Activated CD8-positive, alpha-beta T cell treated with anti-CD3 and anti-CD28 coated beads for 36 hours (primary cell): ENCODE data around the gene SIK3. TPM values are rescaled to one million over a fixed set of nuclear protein-coding genes. Genes with fewer than 3 reads are reported as not detected.

Source experiments
- ATAC-seq: fragments of 200-7000 bp; cut with Tn5 transposase; one replicate; pipeline ENCODE4 v1.10.0; 2021; ENCODE audit warnings: mild to moderate bottlenecking, moderate library complexity
- CTCF ChIA-PET: fragments of 350-600 bp; sonication (Branson Sonifier 250); formaldehyde crosslinking; loops from one replicate; lab custom pipeline; 2021; ENCODE audit warnings: antibody characterized with exemption; lab: Charles Lee
- POLR2A ChIA-PET: fragments of 350-600 bp; sonication (Branson Sonifier 250); formaldehyde crosslinking; loops from one replicate; lab custom pipeline; 2021; ENCODE audit warnings: antibody characterized with exemption; lab: Charles Lee
- DNase-seq: peaks from one replicate; pipeline ENCODE4 v3.0.0-alpha.2; 2020
- H3K27ac Mint-ChIP-seq: one replicate; pipeline ENCODE4 v1.8.0; 2021; ENCODE audit warnings: mild to moderate bottlenecking, mixed read lengths
- H3K27me3 Mint-ChIP-seq: one replicate; pipeline ENCODE4 v1.8.0; 2021; ENCODE audit warnings: mixed read lengths
- H3K36me3 Mint-ChIP-seq: one replicate; pipeline ENCODE4 v1.8.0; 2021; ENCODE audit warnings: low read depth, mixed read lengths
- H3K4me1 Mint-ChIP-seq: one replicate; pipeline ENCODE4 v1.8.0; 2021; ENCODE audit warnings: low read depth, mixed read lengths
- H3K4me3 Mint-ChIP-seq: one replicate; pipeline ENCODE4 v1.8.0; 2021; ENCODE audit warnings: mild to moderate bottlenecking, moderate library complexity, mixed read lengths
- H3K9me3 Mint-ChIP-seq: one replicate; pipeline ENCODE4 v1.8.0; 2021; ENCODE audit warnings: mixed read lengths
- intact Hi-C: fragments of 100-400 bp; cut with micrococcal nuclease; formaldehyde crosslinking; loops from one replicate; pipeline ENCODE4 v1.10.0; 2022
- total RNA-seq, 2 experiments: library from RNA; stranded (reverse); gene quantifications; one replicate each; pipeline ENCODE4 v1.2.3, GENCODE V29; 2021
- TF ChIP-seq, protein P1 (sequence below): fragments of 200-600 bp; IDR thresholded peaks from one replicate; pipeline ENCODE4 v1.8.0; 2022; ENCODE audit warnings: antibody characterized with exemption, mild to moderate bottlenecking

Gene SIK3
- total RNA-seq, 2 experiments from 2014 or later, result 18.7 to 24.1 TPM

DNA sequence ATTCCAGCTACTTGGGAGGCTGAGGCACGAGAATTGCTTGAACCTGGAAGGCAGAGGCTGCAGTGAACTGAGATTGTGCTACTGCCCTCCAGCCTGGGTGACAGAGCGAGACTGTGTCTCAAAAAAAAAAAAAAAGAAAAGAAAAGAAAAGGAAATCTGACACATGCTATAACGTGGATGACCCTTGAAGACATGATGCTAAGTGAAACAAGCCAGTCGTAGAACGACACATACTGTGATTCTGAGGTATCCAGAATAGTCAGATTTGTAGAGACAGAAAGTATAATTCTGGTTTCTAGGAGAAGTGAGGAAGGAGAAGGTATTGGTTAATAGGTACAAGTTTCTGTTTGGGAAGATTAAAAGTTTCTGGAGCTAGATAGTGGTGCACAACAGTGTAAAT lies 299.9 kb downstream of the SIK3 start:
- TF ChIP-seq, protein P1, sequence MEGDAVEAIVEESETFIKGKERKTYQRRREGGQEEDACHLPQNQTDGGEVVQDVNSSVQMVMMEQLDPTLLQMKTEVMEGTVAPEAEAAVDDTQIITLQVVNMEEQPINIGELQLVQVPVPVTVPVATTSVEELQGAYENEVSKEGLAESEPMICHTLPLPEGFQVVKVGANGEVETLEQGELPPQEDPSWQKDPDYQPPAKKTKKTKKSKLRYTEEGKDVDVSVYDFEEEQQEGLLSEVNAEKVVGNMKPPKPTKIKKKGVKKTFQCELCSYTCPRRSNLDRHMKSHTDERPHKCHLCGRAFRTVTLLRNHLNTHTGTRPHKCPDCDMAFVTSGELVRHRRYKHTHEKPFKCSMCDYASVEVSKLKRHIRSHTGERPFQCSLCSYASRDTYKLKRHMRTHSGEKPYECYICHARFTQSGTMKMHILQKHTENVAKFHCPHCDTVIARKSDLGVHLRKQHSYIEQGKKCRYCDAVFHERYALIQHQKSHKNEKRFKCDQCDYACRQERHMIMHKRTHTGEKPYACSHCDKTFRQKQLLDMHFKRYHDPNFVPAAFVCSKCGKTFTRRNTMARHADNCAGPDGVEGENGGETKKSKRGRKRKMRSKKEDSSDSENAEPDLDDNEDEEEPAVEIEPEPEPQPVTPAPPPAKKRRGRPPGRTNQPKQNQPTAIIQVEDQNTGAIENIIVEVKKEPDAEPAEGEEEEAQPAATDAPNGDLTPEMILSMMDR, result no peak
- POLR2A ChIA-PET, result no interaction called here
- Mint-ChIP-seq H3K27me3 (peaks cover 5% of the 10 kb centered on the region), H3K4me3 (no peak overlapping the region), H3K4me1 (no peaks in the 10 kb centered on the region), H3K27ac (no peak overlapping the region), H3K9me3 (no peaks in the 10 kb centered on the region), H3K36me3 (no peaks in the 10 kb centered on the region)
- ATAC-seq, result no peak
- DNase-seq, result no peak
- intact Hi-C loops, result no loop called here
- CTCF ChIA-PET, result interaction anchor here (0.7 to 2.8 kb wide), 5 partner anchors 7 to 308 kb away, joined by 3 to 17 read pairs (median 5); partner anchors contain the start of gene APOA5

DNA sequence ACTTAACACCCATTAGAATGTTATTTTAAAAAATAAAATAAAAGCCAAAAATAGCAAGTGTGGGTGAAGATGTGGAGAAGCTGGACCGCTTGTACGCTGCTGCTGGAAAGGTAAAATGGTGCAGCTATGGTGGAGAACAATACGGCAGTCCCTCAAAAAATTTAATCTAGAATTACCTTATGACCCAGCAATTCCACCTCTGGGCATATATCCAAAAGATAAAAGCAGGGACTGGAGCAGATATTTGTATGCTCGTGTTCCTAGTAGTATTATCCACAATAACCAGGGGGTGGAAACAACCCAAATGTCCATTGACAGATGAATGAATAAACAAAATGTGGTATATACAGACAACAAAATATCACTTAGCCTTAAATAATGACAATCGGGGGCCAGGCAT lies 300.4 kb downstream of the SIK3 start:
- ATAC-seq (no peak), DNase-seq (no peak)
- no peaks in the 10 kb centered on the region for H3K36me3 Mint-ChIP-seq
- H3K27me3 Mint-ChIP-seq, result peaks cover 4% of the 10 kb centered on the region
- H3K4me1 Mint-ChIP-seq, result no peaks in the 10 kb centered on the region
- CTCF ChIA-PET, result interaction anchor here (0.7 to 1.1 kb wide), 2 partner anchors 17 to 38 kb away, joined by 3 to 5 read pairs; no protein-coding TSS in a partner anchor
- TF ChIP-seq, protein P1, result no peak
- H3K4me3 Mint-ChIP-seq, result no peak overlapping the region
- intact Hi-C loops, result no loop called here
- POLR2A ChIA-PET, result no interaction called here
- no peaks in the 10 kb centered on the region for H3K9me3 Mint-ChIP-seq
- no peak overlapping the region for H3K27ac Mint-ChIP-seq

DNA sequence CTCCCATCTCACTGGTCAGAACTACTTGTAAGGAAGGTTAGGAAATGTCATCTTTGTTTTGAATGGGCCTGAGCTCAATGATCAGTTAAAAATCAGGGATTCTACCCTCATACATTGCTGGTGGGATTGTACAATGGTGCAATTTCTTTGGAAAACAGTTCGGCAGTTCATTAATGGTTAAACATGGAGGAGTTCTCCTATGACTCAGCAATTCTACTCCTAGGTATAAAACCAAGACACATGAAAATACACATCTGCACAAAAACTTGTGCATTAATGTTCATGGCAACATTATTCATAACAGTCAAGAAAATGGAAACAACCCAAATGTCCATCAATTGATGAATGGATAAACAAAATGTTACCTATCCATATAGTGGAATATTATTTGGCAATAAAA lies 301.7 kb downstream of the SIK3 start:
- ATAC-seq (no peak), DNase-seq (no peak)
- Mint-ChIP-seq H3K27ac (no peak overlapping the region), H3K36me3 (no peaks in the 10 kb centered on the region), H3K4me3 (no peak overlapping the region), H3K27me3 (peaks cover 3% of the 10 kb centered on the region), H3K4me1 (no peaks in the 10 kb centered on the region), H3K9me3 (no peaks in the 10 kb centered on the region)
- intact Hi-C loops, result no loop called here
- TF ChIP-seq, protein P1, result no peak
- CTCF ChIA-PET, result interaction anchor here (1.0 kb wide), 1 partner anchor 40 kb away, joined by 5 read pairs; no protein-coding TSS in a partner anchor
- POLR2A ChIA-PET, result no interaction called here

DNA sequence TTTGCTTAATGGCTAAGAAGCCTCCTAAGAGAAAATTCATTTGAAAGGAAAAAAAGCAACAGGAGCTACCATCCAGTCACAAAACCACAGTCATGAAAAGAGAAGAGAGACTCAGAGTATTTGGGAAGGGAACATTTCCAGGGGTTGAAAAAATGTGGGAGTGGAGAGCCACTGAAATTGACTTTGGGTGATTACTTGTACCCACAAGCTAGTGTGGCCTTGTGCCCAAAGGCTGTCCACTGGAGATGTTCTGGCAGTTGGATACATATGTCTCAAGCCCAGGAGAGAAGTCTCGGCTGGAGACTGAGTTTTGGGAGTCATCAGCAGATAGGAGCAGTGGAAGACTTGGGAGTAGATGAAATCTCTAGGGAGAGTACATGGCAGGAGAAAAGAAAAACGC lies 303.4 kb downstream of the SIK3 start:
- ATAC-seq, result no peak
- Mint-ChIP-seq H3K36me3 (no peaks in the 10 kb centered on the region), H3K4me1 (peaks cover 3% of the 10 kb centered on the region), H3K27ac (no peak overlapping the region), H3K9me3 (no peaks in the 10 kb centered on the region), H3K4me3 (no peak overlapping the region), H3K27me3 (peaks cover 2% of the 10 kb centered on the region)
- TF ChIP-seq, protein P1, result no peak
- CTCF ChIA-PET, result interaction anchor here (2.3 to 10.0 kb wide), 3 partner anchors 42 to 314 kb away, joined by 7 to 167 read pairs (median 18); partner anchors contain the start of gene APOA1
- intact Hi-C loops, result loop anchor here (5.0 kb wide), 1 partner anchor 42 kb away; the partner anchor contains the start of gene APOA1
- no peak for DNase-seq
- POLR2A ChIA-PET, result interaction anchor here (1.1 kb wide), 1 partner anchor 107 kb away, joined by 3 read pairs; no protein-coding TSS in a partner anchor

DNA sequence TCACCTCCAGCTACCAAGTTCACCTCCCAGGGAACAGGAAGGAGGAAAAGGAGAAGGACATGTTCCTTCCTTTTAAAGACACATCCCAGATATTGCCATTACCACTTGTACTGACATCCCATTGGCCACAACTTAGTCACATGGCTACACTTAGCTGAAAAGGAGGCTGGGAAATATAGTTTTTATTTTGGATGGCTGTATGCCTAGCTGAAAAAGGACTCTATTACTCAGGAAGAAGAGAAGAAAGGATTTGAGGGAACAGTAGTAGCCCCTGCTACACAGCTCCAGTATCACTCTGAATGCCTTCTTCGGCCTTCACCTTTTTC lies 304.5 kb downstream of the SIK3 start:
- DNase-seq (no peak), ATAC-seq (no peak)
- Mint-ChIP-seq H3K27ac (no peak overlapping the region), H3K9me3 (no peaks in the 10 kb centered on the region), H3K27me3 (no peaks in the 10 kb centered on the region), H3K4me1 (peaks cover 3% of the 10 kb centered on the region), H3K4me3 (no peak overlapping the region), H3K36me3 (no peaks in the 10 kb centered on the region)
- ChIA-PET POLR2A (interaction anchor here (1.1 kb wide), 1 partner anchor 43 kb away, joined by 3 read pairs; no protein-coding TSS in a partner anchor), CTCF (interaction anchor here (0.8 to 10.0 kb wide), 8 partner anchors 43 to 387 kb away, joined by 3 to 167 read pairs (median 6); partner anchors contain the start of genes APOA1 and SIK3)
- intact Hi-C loops, result loop anchor here (5.0 kb wide), 1 partner anchor 44 kb away; the partner anchor contains the start of gene APOA1
- TF ChIP-seq, protein P1, result no peak
